Karpas-422 (cell line): Measurements from ENCODE around the gene KCNN3. TPM values are rescaled to one million over a fixed set of nuclear protein-coding genes. Genes with fewer than 3 reads are reported as not detected.
"Not testable (repeated sequence)": the region's sequence is repeated elsewhere in the genome, so short reads cannot be mapped to it uniquely, and the experiment has no call there.

Source experiments
- DNase-seq: peaks from one replicate; pipeline ENCODE4 v3.0.0-alpha.2; 2015
- H2AFZ ChIP-seq: fragments of 200-600 bp; sonication (generic); 2 replicates; pipeline ENCODE4 v1.6.1; 2014; ENCODE audit warnings: antibody characterized with exemption, low read length, mixed read lengths
- H3K27ac ChIP-seq: fragments of 200-600 bp; sonication (generic); 2 replicates; pipeline ENCODE4 v1.5.1; 2014; ENCODE audit warnings: mild to moderate bottlenecking, low read length, moderate library complexity
- H3K27me3 ChIP-seq: fragments of 200-600 bp; sonication (generic); 2 replicates; pipeline ENCODE4 v1.6.1; 2014; ENCODE audit warnings: low read length, mixed read lengths
- H3K36me3 ChIP-seq: fragments of 200-600 bp; sonication (generic); 2 replicates; pipeline ENCODE4 v1.6.1; 2014; ENCODE audit warnings: low read length, mixed read lengths; ENCODE audit not compliant: insufficient read depth
- H3K4me1 ChIP-seq: fragments of 200-600 bp; sonication (generic); 2 replicates; pipeline ENCODE4 v1.6.1; 2014; ENCODE audit warnings: mild to moderate bottlenecking, low read length, mixed read lengths
- H3K4me2 ChIP-seq: fragments of 200-600 bp; sonication (generic); 2 replicates; pipeline ENCODE4 v1.6.1; 2014; ENCODE audit warnings: low read length, low read depth, mild to moderate bottlenecking; ENCODE audit not compliant: poor library complexity, severe bottlenecking
- H3K4me3 ChIP-seq: fragments of 200-600 bp; sonication (generic); 2 replicates; pipeline ENCODE4 v1.5.1; 2014; ENCODE audit warnings: mild to moderate bottlenecking, antibody characterized with exemption, low read length, mixed read lengths
- H3K79me2 ChIP-seq: fragments of 200-600 bp; sonication (generic); 2 replicates; pipeline ENCODE4 v1.6.1; 2014; ENCODE audit warnings: mild to moderate bottlenecking, low read length, mixed read lengths
- H3K9ac ChIP-seq: fragments of 200-600 bp; sonication (generic); 2 replicates; pipeline ENCODE4 v1.6.0; 2014; ENCODE audit warnings: low read length
- H3K9me2 ChIP-seq: fragments of 200-600 bp; sonication (generic), shearing (Covaris generic); replicated peaks from 2 replicates; pipeline ENCODE4 v1.6.0; 2014; ENCODE audit warnings: mild to moderate bottlenecking, low read length, moderate library complexity; ENCODE audit not compliant: insufficient read depth
- H3K9me3 ChIP-seq: fragments of 300-700, 200-600 bp; sonication (generic); 2 replicates; pipeline ENCODE4 v1.6.1; 2014; ENCODE audit warnings: low read length, mixed read lengths
- H4K20me1 ChIP-seq: fragments of 200-600 bp; sonication (generic); 2 replicates; pipeline ENCODE4 v1.6.1; 2014; ENCODE audit warnings: mild to moderate bottlenecking, antibody characterized with exemption, low read length, low read depth; ENCODE audit not compliant: insufficient read depth
- total RNA-seq: library from RNA; depleted of rRNA; stranded (reverse); fragments of >200 nt; shearing (Covaris generic); gene quantifications from 2 replicates; pipeline ENCODE4 v1.2.3, GENCODE V29; 2014; ENCODE audit warnings: low replicate concordance

The KCNN3 gene
- total RNA-seq, 1 experiment from 2014 or later = 68.2 TPM

GRCh38 chr1:154694995-154695394 is 175.1 kb downstream of the KCNN3 start:
- Histone ChIP-seq H3K36me3 (no peaks in the 10 kb centered on the region), H3K4me2 (no peak overlapping the region), H3K4me1 (no peaks in the 10 kb centered on the region), H2AFZ (no peak overlapping the region), H3K27ac (no peak overlapping the region), H4K20me1 (no peaks in the 10 kb centered on the region), H3K79me2 (no peaks in the 10 kb centered on the region), H3K4me3 (no peak overlapping the region), H3K9me2 (no peaks in the 10 kb centered on the region), H3K9ac (no peak overlapping the region), H3K9me3 (no peaks in the 10 kb centered on the region), H3K27me3 (no peaks in the 10 kb centered on the region)
- no peak for DNase-seq

- H2AFZ ChIP-seq = no peak overlapping the region
- no peaks in the 10 kb centered on the region for H3K36me3 ChIP-seq
- no peaks in the 10 kb centered on the region for H3K9me3 ChIP-seq
- H3K9me2 ChIP-seq = no peaks in the 10 kb centered on the region
- H3K4me3 ChIP-seq = no peak overlapping the region
- no peaks in the 10 kb centered on the region for H3K79me2 ChIP-seq
- H4K20me1 ChIP-seq = no peaks in the 10 kb centered on the region
- peaks cover 10% of the 10 kb centered on the region; the same call in 1 of the 2 replicates for H3K4me1 ChIP-seq
- no peak overlapping the region for H3K27ac ChIP-seq
- DNase-seq = no peak
- H3K27me3 ChIP-seq = no peaks in the 10 kb centered on the region
- no peak overlapping the region for H3K9ac ChIP-seq
- no peak overlapping the region for H3K4me2 ChIP-seq
Observed at GRCh38 chr1:154689083-154689482, 181.0 kb downstream of the KCNN3 start.

DNA sequence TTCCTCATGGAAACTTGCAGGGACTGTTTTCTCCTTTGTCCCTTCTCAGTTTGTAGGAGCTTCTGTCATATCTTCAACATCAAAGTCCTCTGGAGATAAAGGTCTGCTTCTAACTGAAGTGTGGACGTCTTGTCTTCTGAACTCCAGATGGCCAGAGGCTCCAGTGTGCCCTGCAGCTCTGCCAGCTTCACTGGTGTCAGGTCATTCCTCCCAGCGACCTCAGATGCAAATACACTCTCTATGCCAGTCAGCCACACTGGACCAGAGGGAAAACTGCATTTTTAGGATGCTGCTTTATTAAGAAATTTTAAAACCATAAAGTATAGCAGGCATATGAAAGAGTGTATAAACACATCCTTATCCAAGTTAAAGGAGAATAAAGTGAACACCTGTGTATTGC is 183.6 kb downstream of the KCNN3 start:
- Histone ChIP-seq H3K4me2 (no peak overlapping the region), H3K4me1 (peaks cover 18% of the 10 kb centered on the region), H3K4me3 (no peak overlapping the region), H3K79me2 (no peaks in the 10 kb centered on the region), H4K20me1 (no peaks in the 10 kb centered on the region), H3K36me3 (no peaks in the 10 kb centered on the region), H3K27me3 (no peaks in the 10 kb centered on the region), H3K9me3 (no peaks in the 10 kb centered on the region), H3K27ac (no peak overlapping the region), H3K9ac (no peak overlapping the region), H2AFZ (no peak overlapping the region), H3K9me2 (no peaks in the 10 kb centered on the region)
- no peak for DNase-seq

DNA sequence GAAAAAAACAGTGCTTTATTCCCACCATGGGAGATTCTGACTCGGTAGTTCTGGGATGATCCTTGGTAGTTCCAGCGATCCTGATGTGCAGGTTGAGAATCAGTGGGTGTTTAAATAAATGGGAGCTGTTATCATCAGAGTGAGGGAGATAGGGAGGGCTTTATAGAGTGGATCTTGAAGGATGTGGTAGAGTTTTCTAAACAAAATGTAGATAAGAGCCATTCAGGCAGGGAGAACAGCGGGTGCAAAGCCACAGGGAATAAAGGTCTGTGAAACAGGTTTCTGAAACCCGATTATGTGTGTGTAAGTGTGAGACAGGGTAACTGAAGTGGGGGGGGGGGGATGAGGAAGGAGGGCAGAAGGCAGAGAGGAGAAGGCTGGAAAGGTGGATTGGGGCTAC is 186.3 kb downstream of the KCNN3 start:
- Histone ChIP-seq H3K79me2 (no peaks in the 10 kb centered on the region), H3K9me2 (no peaks in the 10 kb centered on the region), H3K4me1 (peaks cover 18% of the 10 kb centered on the region), H3K9ac (no peak overlapping the region), H3K9me3 (no peaks in the 10 kb centered on the region), H3K4me2 (no peak overlapping the region), H3K36me3 (no peaks in the 10 kb centered on the region), H2AFZ (no peak overlapping the region), H3K4me3 (no peak overlapping the region), H3K27me3 (no peaks in the 10 kb centered on the region), H3K27ac (no peak overlapping the region), H4K20me1 (no peaks in the 10 kb centered on the region)
- no peak for DNase-seq

DNA sequence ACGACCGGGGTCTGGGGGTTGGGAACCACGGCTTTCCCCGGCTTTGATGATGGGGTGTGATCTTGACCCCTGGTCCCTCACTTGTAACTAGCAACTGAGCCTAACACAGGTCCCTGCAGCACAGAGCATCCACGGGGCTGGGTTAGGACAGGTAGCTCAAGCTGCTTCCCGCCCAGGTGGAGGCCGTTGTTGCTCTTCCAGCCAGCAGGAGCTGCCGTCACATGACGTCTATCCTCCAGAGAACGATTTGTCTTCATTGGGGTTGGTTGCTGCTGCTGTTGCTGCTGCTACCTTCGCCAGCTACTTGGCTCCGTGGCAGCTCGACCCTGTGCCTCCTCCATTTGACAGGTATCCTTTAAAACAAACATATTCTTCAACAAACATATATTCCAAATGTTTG is 187.8 kb downstream of the KCNN3 start:
- Histone ChIP-seq H3K9me3 (no peaks in the 10 kb centered on the region), H3K4me1 (peaks cover 16% of the 10 kb centered on the region), H3K79me2 (no peaks in the 10 kb centered on the region), H3K4me2 (no peak overlapping the region), H3K27ac (no peak overlapping the region), H3K9ac (no peak overlapping the region), H4K20me1 (no peaks in the 10 kb centered on the region), H3K36me3 (no peaks in the 10 kb centered on the region), H3K27me3 (no peaks in the 10 kb centered on the region), H2AFZ (no peak overlapping the region), H3K4me3 (no peak overlapping the region), H3K9me2 (no peaks in the 10 kb centered on the region)
- DNase-seq = no peak

DNA sequence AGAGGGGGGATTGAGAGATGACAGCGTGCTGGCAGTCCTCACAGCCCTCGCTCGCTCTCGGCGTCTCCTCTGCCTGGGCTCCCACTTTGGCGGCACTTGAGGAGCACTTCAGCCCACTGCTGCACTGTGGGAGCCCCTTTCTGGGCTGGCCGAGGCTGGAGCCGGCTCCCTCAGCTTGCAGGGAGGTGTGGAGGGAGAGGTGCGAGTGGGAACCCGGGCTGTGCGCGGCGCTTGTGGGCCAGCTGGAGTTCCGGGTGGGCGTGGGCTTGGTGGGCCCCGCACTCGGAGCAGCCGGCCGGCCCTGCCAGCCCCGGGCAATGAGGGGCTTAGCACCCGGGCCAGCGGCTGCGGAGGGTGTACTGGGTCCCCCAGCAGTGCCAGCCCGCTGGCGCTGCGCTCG is 192.2 kb downstream of the KCNN3 start:
- H2AFZ ChIP-seq, H3K4me2 ChIP-seq, H4K20me1 ChIP-seq, H3K27ac ChIP-seq, H3K36me3 ChIP-seq, H3K79me2 ChIP-seq, H3K9ac ChIP-seq, H3K27me3 ChIP-seq, H3K4me1 ChIP-seq, DNase-seq, H3K9me2 ChIP-seq, H3K9me3 ChIP-seq, H3K4me3 ChIP-seq: not testable (repeated sequence)

DNA sequence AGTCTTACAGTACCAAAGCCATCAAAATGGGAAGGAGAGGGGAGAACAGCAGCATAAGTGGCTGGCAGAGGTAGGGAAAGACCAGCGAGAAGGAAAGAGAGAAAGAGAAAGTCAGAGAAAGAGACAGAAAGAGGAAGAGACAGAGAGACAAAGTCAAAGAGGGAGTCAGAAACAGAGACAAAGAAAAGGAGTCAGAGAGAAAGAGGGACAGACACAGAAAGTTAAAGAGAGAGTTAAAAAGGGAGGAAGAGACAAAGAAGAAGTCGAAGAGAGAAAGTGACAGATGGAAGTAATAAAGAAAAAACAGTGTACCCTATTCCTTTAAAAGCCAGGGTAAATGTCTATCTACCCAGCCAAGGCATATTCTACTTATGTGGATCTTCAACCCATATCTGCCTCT is 193.2 kb downstream of the KCNN3 start:
- DNase-seq, H3K27me3 ChIP-seq, H4K20me1 ChIP-seq, H3K79me2 ChIP-seq, H3K4me3 ChIP-seq, H3K9me3 ChIP-seq, H3K9ac ChIP-seq, H3K27ac ChIP-seq, H3K9me2 ChIP-seq, H3K4me2 ChIP-seq, H3K4me1 ChIP-seq, H2AFZ ChIP-seq, H3K36me3 ChIP-seq: not testable (repeated sequence)

DNA sequence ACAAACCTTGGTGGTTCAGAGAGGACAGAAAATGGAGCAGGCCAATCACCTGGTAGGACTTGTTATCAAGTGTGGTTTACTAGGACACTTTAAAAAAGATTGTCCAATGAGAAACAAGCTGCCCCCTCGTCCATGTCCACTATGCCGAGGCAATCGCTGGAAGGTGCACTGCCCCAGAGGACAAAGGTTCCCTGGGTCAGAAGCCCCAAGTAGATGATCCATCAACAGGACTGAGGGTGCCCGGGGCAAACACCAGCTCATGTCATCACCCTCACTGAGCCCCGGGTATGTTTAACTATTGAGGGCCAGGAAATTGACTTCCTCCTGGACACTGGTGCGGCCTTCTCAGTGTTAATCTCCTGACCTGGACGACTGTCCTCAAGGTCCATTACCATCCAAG is 195.6 kb downstream of the KCNN3 start:
- H3K4me2 ChIP-seq, H3K9me2 ChIP-seq, H3K27me3 ChIP-seq, H3K9me3 ChIP-seq, H4K20me1 ChIP-seq, H3K4me3 ChIP-seq, H3K4me1 ChIP-seq, H3K79me2 ChIP-seq, H3K9ac ChIP-seq, H3K36me3 ChIP-seq, DNase-seq, H2AFZ ChIP-seq, H3K27ac ChIP-seq: not testable (repeated sequence)

- peak overlapping the region; percentile 15 for H3K4me2 ChIP-seq
- H3K79me2 ChIP-seq, H3K4me3 ChIP-seq, H3K4me1 ChIP-seq, H2AFZ ChIP-seq, DNase-seq, H3K27ac ChIP-seq, H4K20me1 ChIP-seq, H3K36me3 ChIP-seq, H3K9me3 ChIP-seq, H3K27me3 ChIP-seq, H3K9ac ChIP-seq, H3K9me2 ChIP-seq: not testable (repeated sequence)
Observed at GRCh38 chr1:154672245-154672644, 197.8 kb downstream of the KCNN3 start.
